Lower leg skin (tissue), 4 donors: Measurements from ENCODE around the gene RPP38. TPM values are rescaled to one million over a fixed set of nuclear protein-coding genes. Genes with fewer than 3 reads are reported as not detected.

Experiments used
- DNase-seq, 2 donors: peaks; one replicate each; pipeline ENCODE4 v3.0.0-alpha.2; 2019; ENCODE audit warnings: low spot score in 2 of 2
- H3K4me3 ChIP-seq: fragments of 200-600 bp; sonication (generic); 2 replicates; pipeline ENCODE4 v1.5.1; 2017; ENCODE audit warnings: mild to moderate bottlenecking, low read depth; ENCODE audit not compliant: poor library complexity, severe bottlenecking
- CTCF ChIP-seq, 3 donors: fragments of 450-650 bp; IDR thresholded peaks; one replicate each; pipeline ENCODE4 v1.5.1; 2016; ENCODE audit warnings: antibody characterized with exemption in 3 of 3, mild to moderate bottlenecking in 3 of 3, moderate library complexity in 2 of 3
- POLR2A ChIP-seq, 2 donors: fragments of 450-650 bp; IDR thresholded peaks; one replicate each; pipeline ENCODE4 v1.6.1; 2016 to 2017; ENCODE audit warnings: antibody characterized with exemption in 2 of 2, mild to moderate bottlenecking in 1 of 2, moderate library complexity in 1 of 2
- WGBS, 2 donors: methylation state at CpG; one replicate each; pipeline ENCODE4 v1.1.5; 2018; 5-methylcytosine and 5-hydroxymethylcytosine counted together
- intact Hi-C: fragments of 100-400 bp; cut with DNase I; formaldehyde crosslinking; loops from one replicate; pipeline ENCODE4 v1.15.0; 2023; ENCODE audit warnings: low total_unique reads
- total RNA-seq, 4 donors: library from RNA; depleted of rRNA; stranded (reverse); fragments of >200 nt; gene quantifications; one replicate each; pipeline ENCODE4 v1.1.0, GENCODE V29; 2016

Gene RPP38
- total RNA-seq, 4 donors from 2014 or later, result 12.6 to 14.9 (median 14.3) TPM

DNA sequence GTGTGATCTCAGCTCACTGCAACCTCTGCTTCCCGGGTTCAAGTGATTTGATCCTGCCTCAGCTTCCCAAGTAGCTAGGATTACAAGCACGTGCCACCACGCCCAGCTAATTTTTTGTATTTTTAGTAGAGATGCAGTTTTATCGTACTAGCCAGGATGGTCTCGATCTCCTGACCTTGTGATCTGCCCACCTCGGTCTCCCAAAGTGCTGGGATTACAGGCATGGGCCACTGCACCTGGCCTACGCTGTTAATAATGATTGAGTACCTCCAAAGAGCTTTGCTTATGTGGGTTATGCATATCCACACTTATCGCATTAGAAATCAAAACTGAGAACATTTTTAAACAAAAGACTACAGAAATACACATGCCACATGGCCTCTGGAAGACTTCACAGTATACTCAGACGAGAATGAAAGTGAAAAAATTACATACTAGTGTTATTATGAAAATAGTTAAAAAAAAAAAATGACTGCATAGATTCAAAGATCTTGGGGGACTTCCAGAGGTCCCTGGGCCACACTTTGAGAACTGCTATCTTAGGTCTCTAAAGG is 25.4 kb downstream of the RPP38 start:
- 93 to 94% methylated on average over 9 of the region's 9 CpGs for WGBS, 2 donors
- no peak overlapping the region for H3K4me3 ChIP-seq
- TF ChIP-seq CTCF (IDR thresholded peaks at IDR 0.05) (no peak), POLR2A (IDR thresholded peaks at IDR 0.05) (no peak)
- DNase-seq, result peak in 1 of 2 donors; percentile 21
- intact Hi-C loops, result no loop called here

DNA sequence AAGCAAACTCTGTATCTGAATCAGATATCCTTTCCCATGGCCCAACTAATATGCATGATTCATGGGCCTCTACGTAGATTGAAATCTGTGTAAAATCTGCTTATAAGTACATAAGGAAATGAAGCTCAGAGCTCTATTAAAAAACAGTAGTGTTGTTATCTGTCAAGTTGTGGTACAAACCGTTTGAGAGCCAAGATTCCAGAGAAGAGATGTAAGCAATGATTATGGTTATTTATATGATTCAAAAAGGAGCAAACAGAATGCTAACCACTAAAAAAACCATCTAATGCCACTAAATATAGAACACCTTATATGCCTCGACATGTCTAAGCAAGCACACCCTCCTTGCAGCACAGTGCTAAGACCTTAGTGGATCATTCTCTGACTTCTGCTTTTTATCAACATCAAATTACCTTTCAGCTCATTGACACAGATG is 26.6 kb downstream of the RPP38 start:
- WGBS, 2 donors, result 31 to 38% methylated on average over 3 of the region's 3 CpGs
- TF ChIP-seq CTCF (IDR thresholded peaks at IDR 0.05), result no peak
- TF ChIP-seq POLR2A (IDR thresholded peaks at IDR 0.05), result no peak
- intact Hi-C loops, result no loop called here

DNA sequence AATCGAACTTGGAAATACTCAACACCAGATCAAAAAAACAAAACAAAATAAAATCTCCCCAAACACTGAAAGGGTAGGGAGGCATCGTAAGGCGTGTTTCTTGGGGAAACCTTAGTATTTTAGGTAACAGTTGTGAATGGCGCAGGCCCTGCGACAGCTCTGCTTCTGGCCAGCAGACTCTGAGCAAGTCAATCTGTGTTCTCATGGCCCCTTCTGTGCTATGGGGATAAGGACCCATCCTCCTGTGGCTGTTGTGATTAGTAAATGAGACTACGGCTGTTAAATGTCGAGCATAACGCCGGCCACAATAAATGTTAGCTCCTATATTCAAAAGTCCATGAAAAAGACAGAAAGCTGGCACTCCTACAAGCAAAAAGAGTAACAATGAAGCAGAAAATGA is 27.0 kb downstream of the RPP38 start:
- WGBS, 2 donors, result 84 to 87% methylated on average over 9 of the region's 9 CpGs
- no peak overlapping the region for H3K4me3 ChIP-seq
- intact Hi-C loops, result no loop called here
- DNase-seq, result no peak
- TF ChIP-seq CTCF (IDR thresholded peaks at IDR 0.05) (no peak), POLR2A (IDR thresholded peaks at IDR 0.05) (no peak)

More for the DNA sequence above, 26.6 kb downstream of the RPP38 start:
- no peak overlapping the region for H3K4me3 ChIP-seq
- DNase-seq, result no peak

- TF ChIP-seq POLR2A (IDR thresholded peaks at IDR 0.05), result no peak
- no peak for TF ChIP-seq CTCF (IDR thresholded peaks at IDR 0.05)
- 82 to 87% methylated on average over 3 of the region's 3 CpGs for WGBS, 2 donors
- intact Hi-C loops, result no loop called here
- DNase-seq, result no peak
- H3K4me3 ChIP-seq, result no peak overlapping the region
Observed at GRCh38 chr10:15124908-15125307, 27.8 kb downstream of the RPP38 start.

GRCh38 chr10:15131330-15131729 is 34.2 kb downstream of the RPP38 start:
- DNase-seq, result peak in 1 of 2 donors; percentile 7
- H3K4me3 ChIP-seq, result no peak overlapping the region
- TF ChIP-seq POLR2A (IDR thresholded peaks at IDR 0.05) (no peak), CTCF (IDR thresholded peaks at IDR 0.05) (no peak)
- intact Hi-C loops, result no loop called here
- 94 to 97% methylated on average over 5 of the region's 5 CpGs for WGBS, 2 donors
